Stimulated activated CD8-positive, alpha-beta memory T cell treated with anti-CD3 and anti-CD28 coated beads, Interleukin-2, amount 100 ng/mL, for 48 hours (primary cell): ENCODE data around the gene UTF1.

Experiments
- DNase-seq, 2 donors: peaks; one replicate each; pipeline ENCODE4 v3.0.0-alpha.2; 2020; ENCODE audit warnings: low read depth in 2 of 2

UTF1 gene

GRCh38 chr10:133196936-133197758 is 32.9 kb upstream of the UTF1 start:
- no peak for DNase-seq

- no peak for DNase-seq
Measured at GRCh38 chr10:133197786-133198185, 32.2 kb upstream of the UTF1 start.

- DNase-seq: no peak
Measured at GRCh38 chr10:133198206-133198605, 31.8 kb upstream of the UTF1 start.

GRCh38 chr10:133198621-133199487 is 31.2 kb upstream of the UTF1 start:
- DNase-seq: no peak

- DNase-seq: no peak
Measured at GRCh38 chr10:133199488-133199885, 30.5 kb upstream of the UTF1 start.

GRCh38 chr10:133199992-133200611 is 29.9 kb upstream of the UTF1 start:
- no peak for DNase-seq

- DNase-seq: no peak
Measured at GRCh38 chr10:133200621-133201031, 29.4 kb upstream of the UTF1 start.

GRCh38 chr10:133201151-133201947 is 28.7 kb upstream of the UTF1 start:
- DNase-seq: no peak

GRCh38 chr10:133201948-133202725 is 27.9 kb upstream of the UTF1 start:
- DNase-seq: no peak

- DNase-seq: no peak
Measured at GRCh38 chr10:133202778-133203651, 27.0 kb upstream of the UTF1 start.

- no peak for DNase-seq
Measured at GRCh38 chr10:133203652-133204195, 26.3 kb upstream of the UTF1 start.

- DNase-seq: no peak
Measured at GRCh38 chr10:133204226-133205015, 25.6 kb upstream of the UTF1 start.

GRCh38 chr10:133205146-133205545 is 24.9 kb upstream of the UTF1 start:
- DNase-seq: no peak

GRCh38 chr10:133206356-133207040 is 23.5 kb upstream of the UTF1 start:
- DNase-seq: no peak

GRCh38 chr10:133207041-133207600 is 22.9 kb upstream of the UTF1 start:
- no peak for DNase-seq

- no peak for DNase-seq
Measured at GRCh38 chr10:133207627-133208026, 22.4 kb upstream of the UTF1 start.

GRCh38 chr10:133208466-133208865 is 21.6 kb upstream of the UTF1 start:
- no peak for DNase-seq

- no peak for DNase-seq
Measured at GRCh38 chr10:133209117-133209516, 20.9 kb upstream of the UTF1 start.
